IPS-18a (cell line): ENCODE data around the gene SLC26A3.

Source experiments
- H3K27ac ChIP-seq: one replicate; pipeline ENCODE4 v1.5.1; 2013; ENCODE audit warnings: low read length
- H3K27me3 ChIP-seq: one replicate; pipeline ENCODE4 v1.6.1; 2013; ENCODE audit warnings: mild to moderate bottlenecking, low read length; ENCODE audit not compliant: control insufficient read depth, insufficient read depth
- H3K36me3 ChIP-seq: one replicate; pipeline ENCODE4 v1.6.1; 2013; ENCODE audit warnings: low read depth, low read length; ENCODE audit not compliant: control insufficient read depth
- H3K4me1 ChIP-seq: one replicate; pipeline ENCODE4 v1.6.1; 2013; ENCODE audit warnings: low read depth, low read length; ENCODE audit not compliant: control insufficient read depth
- H3K4me3 ChIP-seq: one replicate; pipeline ENCODE4 v1.5.1; 2013; ENCODE audit warnings: low read length
- H3K9ac ChIP-seq: one replicate; pipeline ENCODE4 v1.6.1; 2013; ENCODE audit warnings: mild to moderate bottlenecking, low read length, moderate library complexity
- H3K9me3 ChIP-seq: one replicate; pipeline ENCODE4 v1.6.1; 2013; ENCODE audit warnings: low read depth, low read length; ENCODE audit not compliant: control insufficient read depth

Gene SLC26A3

DNA sequence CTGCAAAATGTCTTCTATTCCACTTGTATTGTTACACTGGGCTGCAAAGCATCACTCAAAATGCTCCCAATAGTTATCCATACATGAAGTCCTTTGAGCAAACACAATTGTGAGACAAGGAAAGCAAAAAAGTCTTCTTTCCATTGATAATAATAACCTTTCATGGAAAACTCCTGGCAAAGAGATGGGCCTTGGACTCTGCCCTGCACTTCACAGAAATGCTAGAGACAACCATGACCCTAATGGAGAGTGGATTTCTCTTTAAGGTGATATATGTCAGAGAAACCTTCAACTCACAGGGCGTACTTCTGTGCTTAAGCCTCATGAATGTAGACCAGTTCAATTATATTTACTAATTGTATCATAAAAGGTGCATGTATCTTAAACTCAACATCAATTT lies 19.4 kb downstream of the SLC26A3 start:
- Histone ChIP-seq H3K4me3 (no peak overlapping the region), H3K4me1 (peaks cover 9% of the 10 kb centered on the region), H3K9me3 (no peaks in the 10 kb centered on the region), H3K27ac (no peak overlapping the region), H3K9ac (no peak overlapping the region), H3K36me3 (no peaks in the 10 kb centered on the region), H3K27me3 (no peaks in the 10 kb centered on the region)

GRCh38 chr7:107782374-107782773 lies 20.6 kb downstream of the SLC26A3 start:
- H3K4me1 ChIP-seq = no peaks in the 10 kb centered on the region
- no peak overlapping the region for H3K4me3 ChIP-seq
- no peaks in the 10 kb centered on the region for H3K36me3 ChIP-seq
- H3K9me3 ChIP-seq = no peaks in the 10 kb centered on the region
- H3K27me3 ChIP-seq = no peaks in the 10 kb centered on the region
- no peak overlapping the region for H3K27ac ChIP-seq
- H3K9ac ChIP-seq = no peak overlapping the region

DNA sequence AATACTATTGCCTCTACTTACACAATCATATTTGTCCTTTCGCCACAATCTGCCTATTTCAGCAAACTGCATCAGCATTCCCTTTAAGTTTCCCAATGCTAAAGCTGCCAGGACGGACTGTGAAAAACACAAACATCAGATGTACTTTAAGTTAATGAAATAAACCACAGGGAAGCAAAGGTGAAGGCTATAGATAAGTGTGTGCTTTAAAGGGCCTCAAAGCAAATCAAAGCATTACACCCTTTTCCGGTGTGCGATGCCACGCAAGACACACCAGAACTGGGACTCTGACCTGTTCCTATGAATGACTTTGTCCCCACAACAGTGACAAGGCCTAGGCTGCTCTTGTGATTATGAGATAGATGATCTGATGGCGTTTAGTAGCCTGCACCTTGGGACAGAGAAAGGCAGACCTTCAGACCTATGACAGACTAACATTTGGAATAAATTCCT lies 23.4 kb downstream of the SLC26A3 start:
- H3K9me3 ChIP-seq = no peaks in the 10 kb centered on the region
- no peaks in the 10 kb centered on the region for H3K27me3 ChIP-seq
- H3K36me3 ChIP-seq = no peaks in the 10 kb centered on the region
- no peak overlapping the region for H3K4me3 ChIP-seq
- no peak overlapping the region for H3K9ac ChIP-seq
- no peaks in the 10 kb centered on the region for H3K4me1 ChIP-seq
- no peak overlapping the region for H3K27ac ChIP-seq

DNA sequence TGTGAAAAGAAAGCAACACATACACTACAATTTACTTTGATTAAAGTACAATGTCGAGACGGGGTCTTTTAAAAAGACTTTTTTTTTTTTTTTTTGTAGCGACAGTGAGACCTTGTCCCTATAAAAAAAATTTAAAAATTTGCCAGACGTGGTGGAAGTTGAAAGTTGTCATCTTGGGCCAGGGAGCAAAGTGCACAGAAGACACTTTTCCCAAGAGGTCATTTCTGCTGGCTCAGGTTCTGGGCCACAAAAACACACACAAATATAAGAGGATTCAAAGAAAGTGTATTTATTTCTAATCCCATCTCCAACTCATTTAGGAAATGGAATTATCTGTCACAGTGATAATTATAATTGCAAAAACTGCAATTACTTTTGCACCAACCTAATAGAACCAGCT lies 24.7 kb downstream of the SLC26A3 start:
- Histone ChIP-seq H3K4me1 (no peaks in the 10 kb centered on the region), H3K36me3 (no peaks in the 10 kb centered on the region), H3K9me3 (no peaks in the 10 kb centered on the region), H3K27ac (no peak overlapping the region), H3K9ac (no peak overlapping the region), H3K27me3 (no peaks in the 10 kb centered on the region), H3K4me3 (no peak overlapping the region)

DNA sequence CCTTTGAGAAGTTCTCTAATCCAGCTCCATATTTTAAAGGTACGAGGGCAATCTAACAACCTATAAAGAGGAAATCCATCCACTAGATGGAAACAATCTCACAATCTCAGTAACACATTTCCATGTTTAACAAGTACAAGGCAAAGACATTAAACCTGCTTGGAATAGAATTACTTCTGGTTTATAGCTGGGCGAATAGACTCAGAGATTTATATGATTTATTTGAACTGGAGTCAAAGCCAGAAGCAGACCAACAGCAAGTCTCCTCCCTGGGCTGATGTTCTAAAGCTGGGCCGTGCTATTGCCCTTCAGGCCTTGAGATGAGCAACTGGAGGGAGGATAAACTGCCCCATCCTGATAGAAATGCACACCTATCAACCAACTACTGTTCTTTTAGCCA lies 25.3 kb downstream of the SLC26A3 start:
- Histone ChIP-seq H3K4me1 (no peaks in the 10 kb centered on the region), H3K9ac (no peak overlapping the region), H3K9me3 (no peaks in the 10 kb centered on the region), H3K4me3 (no peak overlapping the region), H3K27me3 (no peaks in the 10 kb centered on the region), H3K36me3 (no peaks in the 10 kb centered on the region), H3K27ac (no peak overlapping the region)

DNA sequence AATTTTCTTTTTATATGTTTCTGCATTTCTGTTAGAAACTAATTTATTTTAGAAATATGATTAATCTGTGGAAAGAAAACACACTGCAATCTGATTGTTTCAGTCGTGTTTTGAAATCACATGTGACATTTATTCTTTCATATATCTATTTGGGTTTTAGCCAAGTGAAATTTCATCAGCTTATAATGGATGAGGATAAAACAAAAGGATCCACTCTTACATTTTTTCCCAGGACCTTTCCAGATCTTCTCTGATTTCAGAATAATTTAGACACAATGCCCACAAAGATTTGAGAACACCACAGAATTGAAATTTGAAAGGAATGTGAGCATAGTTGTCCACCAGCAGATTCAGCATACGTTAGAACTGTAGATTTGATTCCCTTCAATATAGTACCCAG lies 30.0 kb downstream of the SLC26A3 start:
- Histone ChIP-seq H3K27me3 (no peaks in the 10 kb centered on the region), H3K27ac (no peak overlapping the region), H3K9me3 (no peaks in the 10 kb centered on the region), H3K9ac (no peak overlapping the region), H3K36me3 (no peaks in the 10 kb centered on the region), H3K4me1 (no peaks in the 10 kb centered on the region), H3K4me3 (no peak overlapping the region)

DNA sequence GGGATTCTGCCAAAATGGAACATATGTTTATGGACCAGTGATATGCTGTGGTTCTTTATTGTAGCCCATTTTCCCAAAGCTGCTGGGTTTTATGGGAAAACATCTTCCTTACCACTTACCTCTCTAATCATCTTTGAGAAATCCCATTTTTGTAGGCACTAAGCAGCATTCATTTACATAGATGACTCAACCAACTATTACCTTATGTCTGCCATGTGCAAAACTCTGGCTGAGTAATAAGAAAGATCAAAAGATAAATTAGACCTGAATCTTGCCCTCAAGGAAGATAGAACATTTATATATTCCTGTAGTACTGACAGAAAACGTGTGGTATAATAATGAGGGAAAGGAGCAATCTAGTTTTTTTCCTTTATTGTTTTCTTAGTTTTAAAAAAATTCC lies 34.8 kb downstream of the SLC26A3 start:
- H3K4me3 ChIP-seq = no peak overlapping the region
- H3K27ac ChIP-seq = no peak overlapping the region
- H3K9ac ChIP-seq = no peak overlapping the region
- H3K4me1 ChIP-seq = no peaks in the 10 kb centered on the region
- H3K36me3 ChIP-seq = no peaks in the 10 kb centered on the region
- no peaks in the 10 kb centered on the region for H3K9me3 ChIP-seq
- no peaks in the 10 kb centered on the region for H3K27me3 ChIP-seq

GRCh38 chr7:107767391-107767790 lies 35.6 kb downstream of the SLC26A3 start:
- Histone ChIP-seq H3K27me3 (no peaks in the 10 kb centered on the region), H3K9ac (no peak overlapping the region), H3K9me3 (no peaks in the 10 kb centered on the region), H3K27ac (no peak overlapping the region), H3K36me3 (no peaks in the 10 kb centered on the region), H3K4me1 (no peaks in the 10 kb centered on the region), H3K4me3 (no peak overlapping the region)

- Histone ChIP-seq H3K4me3 (no peak overlapping the region), H3K4me1 (no peaks in the 10 kb centered on the region), H3K9ac (no peak overlapping the region), H3K27ac (no peak overlapping the region), H3K27me3 (no peaks in the 10 kb centered on the region), H3K9me3 (no peaks in the 10 kb centered on the region), H3K36me3 (peaks cover 65% of the 10 kb centered on the region)
Observed at GRCh38 chr7:107758667-107759066, 44.4 kb downstream of the SLC26A3 start.

DNA sequence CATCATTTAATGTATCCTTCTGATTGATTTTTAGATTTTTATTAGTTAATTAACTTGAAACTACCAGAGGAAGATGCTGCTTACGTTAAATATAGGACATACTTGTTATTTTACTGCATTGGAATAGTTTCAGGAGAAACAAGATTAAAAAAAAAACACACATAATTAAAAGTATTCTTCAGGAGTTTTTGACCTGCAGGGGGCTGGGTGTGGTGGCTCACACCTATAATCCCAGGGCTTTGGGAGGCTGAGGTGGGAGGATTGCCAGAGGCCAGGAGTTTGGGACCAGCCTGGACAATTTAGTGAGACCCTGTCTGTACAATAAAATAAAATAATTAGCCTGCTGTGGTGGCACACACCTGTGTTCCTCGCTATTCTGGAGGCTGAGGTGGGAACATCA lies 48.4 kb downstream of the SLC26A3 start:
- Histone ChIP-seq H3K4me1 (no peaks in the 10 kb centered on the region), H3K27me3 (no peaks in the 10 kb centered on the region), H3K9me3 (no peaks in the 10 kb centered on the region), H3K27ac (no peak overlapping the region), H3K36me3 (peaks cover 72% of the 10 kb centered on the region), H3K4me3 (no peak overlapping the region), H3K9ac (no peak overlapping the region)

GRCh38 chr7:107751113-107751512 lies 51.9 kb downstream of the SLC26A3 start:
- Histone ChIP-seq H3K4me3 (no peak overlapping the region), H3K9me3 (no peaks in the 10 kb centered on the region), H3K36me3 (peaks cover 48% of the 10 kb centered on the region), H3K27me3 (no peaks in the 10 kb centered on the region), H3K9ac (no peak overlapping the region), H3K27ac (no peak overlapping the region), H3K4me1 (no peaks in the 10 kb centered on the region)

- H3K9ac ChIP-seq = no peak overlapping the region
- peaks cover 15% of the 10 kb centered on the region for H3K36me3 ChIP-seq
- no peak overlapping the region for H3K27ac ChIP-seq
- peaks cover 13% of the 10 kb centered on the region for H3K4me1 ChIP-seq
- no peak overlapping the region for H3K4me3 ChIP-seq
- H3K9me3 ChIP-seq = no peaks in the 10 kb centered on the region
- no peaks in the 10 kb centered on the region for H3K27me3 ChIP-seq
Observed at GRCh38 chr7:107746006-107746405, 57.0 kb downstream of the SLC26A3 start.
